Loucy (cell line): ENCODE data around the gene ST3GAL2.

ENCODE experiments used
- H2AFZ ChIP-seq: fragments of 200-600 bp; sonication (generic); 2 replicates; pipeline ENCODE4 v1.6.0; 2016; ENCODE audit warnings: antibody characterized with exemption, mild to moderate bottlenecking, low read length, moderate library complexity
- H3F3A ChIP-seq: fragments of 200-600 bp; 2 replicates; pipeline ENCODE4 v1.6.0; 2016; ENCODE audit warnings: antibody characterized with exemption, low read depth, mild to moderate bottlenecking
- H3K27me3 ChIP-seq: fragments of 200-600 bp; sonication (generic); 2 replicates; pipeline ENCODE4 v1.6.1; 2014; ENCODE audit warnings: low read length, mild to moderate bottlenecking; ENCODE audit not compliant: insufficient read depth, poor library complexity, severe bottlenecking
- H3K36me3 ChIP-seq: fragments of 200-600 bp; sonication (generic); 2 replicates; pipeline ENCODE4 v1.6.1; 2016; ENCODE audit warnings: low read length; ENCODE audit not compliant: insufficient read depth
- H3K4me1 ChIP-seq: fragments of 200-600 bp; sonication (generic); 2 replicates; pipeline ENCODE4 v1.5.1; 2014; ENCODE audit warnings: low read length, mild to moderate bottlenecking; ENCODE audit not compliant: insufficient read depth, poor library complexity, severe bottlenecking
- H3K4me2 ChIP-seq: fragments of 200-600 bp; sonication (generic); 2 replicates; pipeline ENCODE4 v1.6.0; 2014; ENCODE audit warnings: antibody characterized with exemption, low read length, low read depth, mild to moderate bottlenecking; ENCODE audit not compliant: poor library complexity, severe bottlenecking
- H3K4me3 ChIP-seq: fragments of 200-600 bp; sonication (generic); 2 replicates; pipeline ENCODE4 v1.5.1; 2014; ENCODE audit warnings: low read length, mild to moderate bottlenecking, mixed read lengths; ENCODE audit not compliant: poor library complexity, severe bottlenecking
- H3K79me2 ChIP-seq: fragments of 200-600 bp; sonication (generic); 2 replicates; pipeline ENCODE4 v1.6.1; 2014; ENCODE audit warnings: low read length; ENCODE audit not compliant: insufficient read depth
- H3K9ac ChIP-seq: fragments of 200-600 bp; sonication (generic); 2 replicates; pipeline ENCODE4 v1.6.0; 2014; ENCODE audit warnings: mild to moderate bottlenecking, low read depth, low read length, moderate library complexity; ENCODE audit not compliant: poor library complexity, severe bottlenecking
- H3K9me2 ChIP-seq: fragments of 200-600 bp; sonication (generic); replicated peaks from 2 replicates; pipeline ENCODE4 v1.6.1; 2016; ENCODE audit warnings: low read depth, low read length, mixed read lengths
- H3K9me3 ChIP-seq: fragments of 200-600 bp; sonication (generic); 2 replicates; pipeline ENCODE4 v1.6.1; 2014; ENCODE audit warnings: mild to moderate bottlenecking, antibody characterized with exemption, low read length, low read depth; ENCODE audit not compliant: insufficient read depth
- H4K20me1 ChIP-seq: fragments of 200-600 bp; sonication (generic); 2 replicates; pipeline ENCODE4 v1.6.0; 2014; ENCODE audit warnings: antibody characterized with exemption, low read length, mild to moderate bottlenecking; ENCODE audit not compliant: insufficient read depth, poor library complexity, severe bottlenecking
- CTCF ChIP-seq: fragments of 200-600 bp; sonication (generic); conservative IDR thresholded peaks from 2 replicates; pipeline ENCODE4 v1.5.1; 2014; ENCODE audit warnings: mild to moderate bottlenecking, antibody characterized with exemption, low read length
- EZH2phosphoT487 ChIP-seq: fragments of 200-600 bp; IDR thresholded peaks from 2 replicates; pipeline ENCODE4 v1.6.1; 2018; ENCODE audit warnings: antibody characterized with exemption, mild to moderate bottlenecking, moderate library complexity, borderline replicate concordance

Gene ST3GAL2

GRCh38 chr16:70460737-70461261, 21.9 kb upstream of the ST3GAL2 start:
- H3K4me1 ChIP-seq: no peaks in the 10 kb centered on the region
- H3K9me3 ChIP-seq: no peaks in the 10 kb centered on the region
- no peak for TF ChIP-seq CTCF
- TF ChIP-seq EZH2phosphoT487: no peak
- H3F3A ChIP-seq: no peaks in the 10 kb centered on the region
- no peaks in the 10 kb centered on the region for H3K9me2 ChIP-seq
- no peaks in the 10 kb centered on the region for H4K20me1 ChIP-seq
- no peak overlapping the region for H3K9ac ChIP-seq
- H3K4me3 ChIP-seq: no peak overlapping the region
- no peaks in the 10 kb centered on the region for H3K27me3 ChIP-seq
- H3K36me3 ChIP-seq: no peaks in the 10 kb centered on the region
- H2AFZ ChIP-seq: no peak overlapping the region
- no peaks in the 10 kb centered on the region for H3K79me2 ChIP-seq
- no peak overlapping the region for H3K4me2 ChIP-seq

GRCh38 chr16:70457446-70458166, 18.7 kb upstream of the ST3GAL2 start:
- Histone ChIP-seq H3K4me3 (no peak overlapping the region), H3K4me2 (no peak overlapping the region), H3K79me2 (no peaks in the 10 kb centered on the region), H4K20me1 (no peaks in the 10 kb centered on the region), H3F3A (no peaks in the 10 kb centered on the region), H2AFZ (no peak overlapping the region), H3K9ac (no peak overlapping the region), H3K4me1 (peaks cover 3% of the 10 kb centered on the region), H3K9me2 (no peaks in the 10 kb centered on the region), H3K27me3 (no peaks in the 10 kb centered on the region), H3K9me3 (no peaks in the 10 kb centered on the region), H3K36me3 (no peaks in the 10 kb centered on the region)
- TF ChIP-seq EZH2phosphoT487 (no peak), CTCF (no peak)

- Histone ChIP-seq H2AFZ (no peak overlapping the region), H3K9ac (no peak overlapping the region), H3K4me1 (peaks cover 3% of the 10 kb centered on the region), H4K20me1 (no peaks in the 10 kb centered on the region), H3K9me2 (no peaks in the 10 kb centered on the region), H3K36me3 (no peaks in the 10 kb centered on the region), H3K79me2 (no peaks in the 10 kb centered on the region), H3K9me3 (no peaks in the 10 kb centered on the region), H3K4me3 (no peak overlapping the region), H3K27me3 (no peaks in the 10 kb centered on the region), H3K4me2 (no peak overlapping the region), H3F3A (no peaks in the 10 kb centered on the region)
- peak; percentile 39 for TF ChIP-seq CTCF
- no peak for TF ChIP-seq EZH2phosphoT487
These were observed 17.0 kb upstream of the ST3GAL2 start for GRCh38 chr16:70455910-70456309.
